ENCODE measurements around the gene IARS1.

Gene IARS1

DNA sequence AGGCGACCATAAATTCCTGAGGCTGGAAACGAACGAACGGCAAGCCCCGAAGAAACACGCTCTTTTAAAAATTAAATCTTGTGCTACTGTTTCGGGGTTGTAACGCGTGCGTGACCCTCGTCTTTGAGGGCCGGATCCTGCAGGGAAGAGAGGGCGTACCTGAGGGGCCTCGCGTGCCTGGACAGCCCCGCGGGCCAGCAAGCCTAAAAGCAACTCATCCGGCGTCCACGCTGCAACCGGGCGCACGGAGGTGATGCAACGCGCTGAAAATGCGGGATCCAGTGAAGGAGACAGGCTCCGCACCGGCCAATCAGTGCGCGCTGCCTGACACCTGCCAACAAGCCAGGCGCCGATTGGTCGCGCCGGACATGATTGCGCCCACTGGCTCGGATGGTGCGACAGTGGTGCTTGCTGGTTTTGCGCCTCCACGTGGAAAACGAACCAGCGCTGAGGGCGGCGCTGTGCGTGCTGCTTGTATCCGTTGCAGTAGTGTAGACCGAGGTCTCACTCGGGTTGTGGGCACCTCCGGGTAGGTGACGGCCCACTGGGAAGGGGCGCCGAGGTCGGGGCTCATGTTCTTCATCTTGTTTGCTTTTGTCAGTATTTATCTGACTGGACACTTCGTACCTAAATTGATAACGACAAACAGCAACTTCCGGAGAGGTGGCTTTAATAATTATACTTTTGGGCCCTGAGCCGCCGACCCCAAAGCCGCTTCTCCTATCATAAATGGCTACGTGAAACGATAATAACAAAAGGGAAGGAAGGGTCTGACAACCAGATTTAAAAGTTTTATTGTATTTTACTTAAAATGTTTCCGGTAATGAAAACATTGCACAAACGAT lies at the start of gene IARS1:
IARS1 (minus strand) TSS at position 246 of the 845 bp plus-strand sequence. CDS start 4,278 bp downstream, outside the sequence.
- peak within 1 kb of the TSS; percentile 92 for H3K27ac ChIP-seq
- H3K27me3 ChIP-seq (ENCODE audit: insufficient read depth, low read depth, severe bottlenecking): no peaks in the 10 kb centered on the region
- H3K36me3 ChIP-seq: peaks cover 47% of the 10 kb centered on the region
- peak within 1 kb of the TSS; percentile 89 for H3K4me3 ChIP-seq (ENCODE audit: low read depth, low read length)
- DNase-seq: peak; percentile 98
- TF ChIP-seq, protein P1, sequence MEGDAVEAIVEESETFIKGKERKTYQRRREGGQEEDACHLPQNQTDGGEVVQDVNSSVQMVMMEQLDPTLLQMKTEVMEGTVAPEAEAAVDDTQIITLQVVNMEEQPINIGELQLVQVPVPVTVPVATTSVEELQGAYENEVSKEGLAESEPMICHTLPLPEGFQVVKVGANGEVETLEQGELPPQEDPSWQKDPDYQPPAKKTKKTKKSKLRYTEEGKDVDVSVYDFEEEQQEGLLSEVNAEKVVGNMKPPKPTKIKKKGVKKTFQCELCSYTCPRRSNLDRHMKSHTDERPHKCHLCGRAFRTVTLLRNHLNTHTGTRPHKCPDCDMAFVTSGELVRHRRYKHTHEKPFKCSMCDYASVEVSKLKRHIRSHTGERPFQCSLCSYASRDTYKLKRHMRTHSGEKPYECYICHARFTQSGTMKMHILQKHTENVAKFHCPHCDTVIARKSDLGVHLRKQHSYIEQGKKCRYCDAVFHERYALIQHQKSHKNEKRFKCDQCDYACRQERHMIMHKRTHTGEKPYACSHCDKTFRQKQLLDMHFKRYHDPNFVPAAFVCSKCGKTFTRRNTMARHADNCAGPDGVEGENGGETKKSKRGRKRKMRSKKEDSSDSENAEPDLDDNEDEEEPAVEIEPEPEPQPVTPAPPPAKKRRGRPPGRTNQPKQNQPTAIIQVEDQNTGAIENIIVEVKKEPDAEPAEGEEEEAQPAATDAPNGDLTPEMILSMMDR (IDR thresholded peaks at IDR 0.05; ENCODE audit: low read depth, low read length): peak; percentile 58
- H3K9me3 ChIP-seq (ENCODE audit: severe bottlenecking): no peaks in the 10 kb centered on the region

DNA sequence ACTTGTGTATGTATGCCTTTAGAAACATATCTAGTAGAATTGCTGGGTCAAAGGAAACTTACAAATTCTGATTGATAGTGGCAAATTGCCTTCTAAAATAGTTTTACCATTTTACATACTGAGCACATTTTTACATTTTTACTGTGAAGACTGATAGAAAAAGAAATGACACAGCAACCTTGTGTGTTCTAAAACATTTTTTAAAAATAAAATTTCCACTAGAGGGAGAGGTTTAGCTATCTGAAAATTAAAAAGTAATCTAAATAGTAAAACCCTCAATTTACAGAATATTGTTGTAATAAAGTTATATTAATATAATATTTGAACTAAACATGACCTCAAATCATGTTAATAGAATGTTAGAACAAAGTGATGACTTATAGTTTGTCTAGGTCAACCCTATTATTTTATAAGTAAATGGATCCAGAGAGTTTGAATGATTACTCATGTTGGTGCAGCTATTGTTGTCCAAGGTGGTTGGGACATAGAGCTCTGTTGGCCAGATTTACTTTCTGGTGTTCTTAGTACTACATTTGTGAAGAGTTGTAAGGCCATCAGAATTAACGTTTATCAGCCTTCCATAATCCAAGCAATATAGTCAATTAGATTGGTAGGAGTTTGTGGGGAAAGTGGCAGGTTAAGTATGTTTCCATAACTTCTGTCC lies 49.5 kb upstream of the IARS1 start:
- H3K36me3 ChIP-seq: peaks cover 19% of the 10 kb centered on the region
- no peaks in the 10 kb centered on the region for H3K27me3 ChIP-seq (ENCODE audit: insufficient read depth, low read depth, severe bottlenecking)
- TF ChIP-seq, protein P1 (IDR thresholded peaks at IDR 0.05; ENCODE audit: low read depth, low read length): no peak
- no peak for DNase-seq
- H3K27ac ChIP-seq: no peak overlapping the region
- no peak overlapping the region for H3K4me3 ChIP-seq (ENCODE audit: low read depth, low read length)
- no peaks in the 10 kb centered on the region for H3K9me3 ChIP-seq (ENCODE audit: severe bottlenecking)

DNA sequence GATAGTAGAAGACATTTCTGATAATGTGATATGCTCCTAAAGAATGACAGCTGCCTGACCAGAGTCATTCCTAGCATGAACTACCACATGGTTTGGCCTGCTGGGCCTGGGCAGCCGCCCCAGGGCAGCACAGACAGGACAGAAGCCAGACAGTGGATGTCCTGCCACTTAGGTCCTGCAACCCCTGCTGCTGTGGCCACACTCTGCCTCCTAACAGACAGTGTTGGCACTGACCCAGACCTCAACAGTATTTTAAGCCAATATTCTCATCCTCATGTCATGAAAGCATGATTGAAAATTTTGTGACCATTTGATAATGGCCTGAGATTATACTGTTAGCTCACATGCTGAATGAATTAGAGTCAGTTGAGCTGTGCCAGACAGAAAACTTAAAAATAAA lies 48.1 kb upstream of the IARS1 start:
- H3K36me3 ChIP-seq: peaks cover 22% of the 10 kb centered on the region
- H3K9me3 ChIP-seq (ENCODE audit: severe bottlenecking): no peaks in the 10 kb centered on the region
- H3K4me3 ChIP-seq (ENCODE audit: low read depth, low read length): no peak overlapping the region
- TF ChIP-seq, protein P1 (IDR thresholded peaks at IDR 0.05; ENCODE audit: low read depth, low read length): no peak
- H3K27ac ChIP-seq: no peak overlapping the region
- DNase-seq: no peak
- H3K27me3 ChIP-seq (ENCODE audit: insufficient read depth, low read depth, severe bottlenecking): no peaks in the 10 kb centered on the region

- H3K27me3 ChIP-seq (ENCODE audit: insufficient read depth, low read depth, severe bottlenecking): no peaks in the 10 kb centered on the region
- H3K36me3 ChIP-seq: peaks cover 20% of the 10 kb centered on the region
- no peak overlapping the region for H3K4me3 ChIP-seq (ENCODE audit: low read depth, low read length)
- H3K27ac ChIP-seq: no peak overlapping the region
- H3K9me3 ChIP-seq (ENCODE audit: severe bottlenecking): no peaks in the 10 kb centered on the region
- DNase-seq: no peak
- TF ChIP-seq, protein P1 (IDR thresholded peaks at IDR 0.05; ENCODE audit: low read depth, low read length): no peak
Measured at GRCh38 chr9:92333282-92333634, 39.8 kb upstream of the IARS1 start.

- TF ChIP-seq, protein P1 (IDR thresholded peaks at IDR 0.05; ENCODE audit: low read depth, low read length): no peak
- DNase-seq: no peak
- Histone ChIP-seq H3K27me3 (ENCODE audit: insufficient read depth, low read depth, severe bottlenecking) (no peaks in the 10 kb centered on the region), H3K9me3 (ENCODE audit: severe bottlenecking) (no peaks in the 10 kb centered on the region), H3K27ac (no peak overlapping the region), H3K4me3 (ENCODE audit: low read depth, low read length) (no peak overlapping the region), H3K36me3 (peaks cover 18% of the 10 kb centered on the region)
Measured at GRCh38 chr9:92332577-92333281, 39.2 kb upstream of the IARS1 start.

All from WERI-Rb-1 (cell line).